HL-60 (cell line): ENCODE results near the gene AKAP5.
"Not testable (repeated sequence)": the region's sequence is repeated elsewhere in the genome, so short reads cannot be mapped to it uniquely, and the experiment has no call there.

Source experiments
- DNase-seq, 2 experiments: peaks; one replicate each; pipeline ENCODE4 v3.0.0-alpha.2; 2010 to 2020; ENCODE audit warnings: low read depth in 1 of 2, low spot score in 1 of 2
- H3K27ac ChIP-seq: fragments of 250-450 bp; sonication (Bioruptor Pico); replicated peaks from 2 replicates; pipeline ENCODE4 v1.5.1; 2020; ENCODE audit warnings: mild to moderate bottlenecking, moderate library complexity
- H3K27me3 ChIP-seq: fragments of 250-450 bp; sonication (Bioruptor Pico); 2 replicates; pipeline ENCODE4 v1.5.1; 2021; ENCODE audit warnings: mild to moderate bottlenecking, moderate library complexity; ENCODE audit not compliant: insufficient read depth, poor library complexity, severe bottlenecking
- H3K4me3 ChIP-seq: replicated peaks from 2 replicates; pipeline ENCODE4 v1.5.1; 2011; ENCODE audit warnings: mild to moderate bottlenecking, control low read depth, low read length; ENCODE audit not compliant: insufficient read depth
- GABPA ChIP-seq: IDR thresholded peaks from 2 replicates; pipeline ENCODE4 v1.6.1; 2012; ENCODE audit warnings: low read depth
- POLR2AphosphoS5 ChIP-seq: IDR thresholded peaks from 2 replicates; pipeline ENCODE4 v1.6.1; 2012; ENCODE audit warnings: low read depth
- SPI1 ChIP-seq: IDR thresholded peaks from 2 replicates; pipeline ENCODE4 v1.6.1; 2012; ENCODE audit warnings: low read depth, mild to moderate bottlenecking, borderline replicate concordance
- TF ChIP-seq, protein P1 (sequence below): IDR thresholded peaks from one replicate; pipeline ENCODE4 v1.5.1; 2011; ENCODE audit warnings: low read length, control low read depth, inconsistent platforms; ENCODE audit not compliant: insufficient read depth
- TF ChIP-seq, protein P2 (sequence below): IDR thresholded peaks from 2 replicates; pipeline ENCODE4 v1.6.1; 2012; ENCODE audit warnings: low read depth; ENCODE audit not compliant: insufficient replicate concordance

The AKAP5 gene

DNA sequence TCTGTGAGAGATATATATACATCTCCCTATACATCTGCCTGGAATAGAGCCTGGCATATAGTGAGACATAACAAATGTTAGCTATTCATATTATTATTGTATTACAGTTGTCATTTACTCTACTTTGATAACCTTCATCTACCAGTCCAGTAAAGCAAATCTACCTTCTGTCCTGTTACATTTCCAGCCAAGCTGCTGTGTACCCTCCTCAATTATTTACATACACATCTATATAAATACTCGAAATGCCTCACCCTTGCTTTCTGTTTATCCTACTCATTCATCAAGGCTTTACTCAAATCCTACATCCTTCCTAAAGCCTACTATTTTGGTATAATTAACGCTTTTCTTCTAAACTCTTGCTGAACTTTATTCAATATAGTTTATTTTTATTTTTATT is 48.0 kb downstream of the AKAP5 start:
- TF ChIP-seq POLR2AphosphoS5 (no peak), GABPA (no peak)
- TF ChIP-seq, protein P1, sequence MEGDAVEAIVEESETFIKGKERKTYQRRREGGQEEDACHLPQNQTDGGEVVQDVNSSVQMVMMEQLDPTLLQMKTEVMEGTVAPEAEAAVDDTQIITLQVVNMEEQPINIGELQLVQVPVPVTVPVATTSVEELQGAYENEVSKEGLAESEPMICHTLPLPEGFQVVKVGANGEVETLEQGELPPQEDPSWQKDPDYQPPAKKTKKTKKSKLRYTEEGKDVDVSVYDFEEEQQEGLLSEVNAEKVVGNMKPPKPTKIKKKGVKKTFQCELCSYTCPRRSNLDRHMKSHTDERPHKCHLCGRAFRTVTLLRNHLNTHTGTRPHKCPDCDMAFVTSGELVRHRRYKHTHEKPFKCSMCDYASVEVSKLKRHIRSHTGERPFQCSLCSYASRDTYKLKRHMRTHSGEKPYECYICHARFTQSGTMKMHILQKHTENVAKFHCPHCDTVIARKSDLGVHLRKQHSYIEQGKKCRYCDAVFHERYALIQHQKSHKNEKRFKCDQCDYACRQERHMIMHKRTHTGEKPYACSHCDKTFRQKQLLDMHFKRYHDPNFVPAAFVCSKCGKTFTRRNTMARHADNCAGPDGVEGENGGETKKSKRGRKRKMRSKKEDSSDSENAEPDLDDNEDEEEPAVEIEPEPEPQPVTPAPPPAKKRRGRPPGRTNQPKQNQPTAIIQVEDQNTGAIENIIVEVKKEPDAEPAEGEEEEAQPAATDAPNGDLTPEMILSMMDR = no peak
- TF ChIP-seq, protein P2, sequence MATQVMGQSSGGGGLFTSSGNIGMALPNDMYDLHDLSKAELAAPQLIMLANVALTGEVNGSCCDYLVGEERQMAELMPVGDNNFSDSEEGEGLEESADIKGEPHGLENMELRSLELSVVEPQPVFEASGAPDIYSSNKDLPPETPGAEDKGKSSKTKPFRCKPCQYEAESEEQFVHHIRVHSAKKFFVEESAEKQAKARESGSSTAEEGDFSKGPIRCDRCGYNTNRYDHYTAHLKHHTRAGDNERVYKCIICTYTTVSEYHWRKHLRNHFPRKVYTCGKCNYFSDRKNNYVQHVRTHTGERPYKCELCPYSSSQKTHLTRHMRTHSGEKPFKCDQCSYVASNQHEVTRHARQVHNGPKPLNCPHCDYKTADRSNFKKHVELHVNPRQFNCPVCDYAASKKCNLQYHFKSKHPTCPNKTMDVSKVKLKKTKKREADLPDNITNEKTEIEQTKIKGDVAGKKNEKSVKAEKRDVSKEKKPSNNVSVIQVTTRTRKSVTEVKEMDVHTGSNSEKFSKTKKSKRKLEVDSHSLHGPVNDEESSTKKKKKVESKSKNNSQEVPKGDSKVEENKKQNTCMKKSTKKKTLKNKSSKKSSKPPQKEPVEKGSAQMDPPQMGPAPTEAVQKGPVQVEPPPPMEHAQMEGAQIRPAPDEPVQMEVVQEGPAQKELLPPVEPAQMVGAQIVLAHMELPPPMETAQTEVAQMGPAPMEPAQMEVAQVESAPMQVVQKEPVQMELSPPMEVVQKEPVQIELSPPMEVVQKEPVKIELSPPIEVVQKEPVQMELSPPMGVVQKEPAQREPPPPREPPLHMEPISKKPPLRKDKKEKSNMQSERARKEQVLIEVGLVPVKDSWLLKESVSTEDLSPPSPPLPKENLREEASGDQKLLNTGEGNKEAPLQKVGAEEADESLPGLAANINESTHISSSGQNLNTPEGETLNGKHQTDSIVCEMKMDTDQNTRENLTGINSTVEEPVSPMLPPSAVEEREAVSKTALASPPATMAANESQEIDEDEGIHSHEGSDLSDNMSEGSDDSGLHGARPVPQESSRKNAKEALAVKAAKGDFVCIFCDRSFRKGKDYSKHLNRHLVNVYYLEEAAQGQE = no peak
- no peak overlapping the region for H3K27ac ChIP-seq
- DNase-seq = no peak

DNA sequence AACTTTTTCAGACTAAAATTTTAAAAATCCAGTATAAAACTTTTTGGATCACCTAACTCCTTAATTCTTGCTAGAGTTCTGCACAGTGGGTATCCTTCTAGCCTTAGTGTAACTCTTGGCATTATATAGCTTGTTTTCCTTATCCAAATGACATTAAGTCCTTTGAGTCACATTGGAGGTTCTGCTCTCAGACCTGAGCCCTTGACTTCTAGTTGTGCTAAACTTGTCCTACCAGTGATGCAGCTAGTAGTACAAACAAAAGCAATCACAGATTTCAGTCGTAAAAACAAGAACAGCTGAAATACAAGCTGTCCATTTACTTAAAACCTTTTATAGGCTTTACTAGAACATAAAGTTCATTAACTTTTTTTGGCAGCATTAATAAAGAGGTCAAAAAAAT is 49.8 kb downstream of the AKAP5 start:
- no peak overlapping the region for H3K27ac ChIP-seq
- no peak for DNase-seq
- H3K4me3 ChIP-seq = no peak overlapping the region
- no peak for TF ChIP-seq POLR2AphosphoS5
- H3K27me3 ChIP-seq = no peaks in the 10 kb centered on the region

More for the DNA sequence above, 48.0 kb downstream of the AKAP5 start:
- H3K4me3 ChIP-seq = no peak overlapping the region
- H3K27me3 ChIP-seq = no peaks in the 10 kb centered on the region

DNA sequence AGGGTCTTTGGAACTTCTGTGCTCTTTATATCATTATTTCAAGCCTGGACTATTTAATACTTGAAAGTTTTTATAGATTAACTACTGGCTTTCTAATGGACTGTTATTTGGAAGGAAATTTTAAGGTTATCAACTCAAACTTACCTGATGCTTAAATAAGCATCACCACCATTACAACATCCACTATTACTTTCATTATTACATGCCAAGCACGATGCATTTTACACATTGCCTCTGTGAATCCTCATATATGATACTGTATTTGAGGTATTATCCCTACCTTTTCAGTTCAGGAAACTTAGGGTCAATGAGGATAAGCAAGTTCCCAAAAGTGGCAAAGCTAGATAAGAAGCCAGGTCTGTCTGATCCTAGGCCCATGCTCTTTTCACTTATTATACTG is 51.7 kb downstream of the AKAP5 start:
- no peak overlapping the region for H3K4me3 ChIP-seq
- H3K27me3 ChIP-seq = no peaks in the 10 kb centered on the region
- TF ChIP-seq, protein P1 = no peak
- TF ChIP-seq SPI1 = no peak
- TF ChIP-seq GABPA = no peak
- no peak for TF ChIP-seq POLR2AphosphoS5
- TF ChIP-seq, protein P2 = no peak
- H3K27ac ChIP-seq = no peak overlapping the region
- no peak for DNase-seq

DNA sequence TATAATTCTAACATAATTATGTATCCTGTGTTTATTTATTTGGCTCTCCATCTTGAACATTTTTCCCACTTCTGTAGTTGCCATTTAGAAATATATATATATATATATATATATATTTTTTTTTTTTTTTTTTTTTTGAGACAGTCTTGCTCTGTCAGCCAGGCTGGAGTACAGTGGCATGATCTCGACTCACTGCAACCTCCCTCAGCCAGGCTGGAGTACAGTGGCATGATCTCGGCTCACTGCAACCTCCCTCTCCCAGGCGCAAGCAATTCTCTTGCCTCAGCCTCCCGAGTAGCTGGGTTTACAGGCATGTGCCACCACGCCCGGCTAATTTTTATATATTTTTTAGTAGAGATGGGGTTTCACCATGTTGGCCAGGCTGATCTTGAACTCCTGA is 52.4 kb downstream of the AKAP5 start:
- DNase-seq, H3K27me3 ChIP-seq, H3K4me3 ChIP-seq, H3K27ac ChIP-seq: not testable (repeated sequence)

DNA sequence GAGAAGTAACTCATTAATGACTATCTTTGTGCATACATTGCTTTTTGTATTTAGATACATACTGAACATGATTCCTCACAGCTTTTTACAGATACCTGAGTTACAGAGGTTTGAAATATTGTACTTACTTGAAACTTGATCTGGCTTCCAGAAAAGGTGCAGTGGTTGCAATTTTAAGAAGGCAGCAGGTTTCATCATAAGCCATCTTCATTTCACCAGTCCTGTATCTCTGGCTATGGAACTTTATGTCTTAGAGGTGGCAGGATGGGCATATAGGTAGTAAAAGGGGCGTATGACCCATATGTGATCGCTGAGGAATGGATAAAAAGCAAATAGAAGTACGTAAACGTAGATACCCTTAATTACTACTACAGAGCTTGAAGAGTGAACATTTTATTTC is 52.9 kb downstream of the AKAP5 start:
- Histone ChIP-seq H3K4me3 (no peak overlapping the region), H3K27me3 (no peaks in the 10 kb centered on the region), H3K27ac (no peak overlapping the region)
- no peak for TF ChIP-seq GABPA
- TF ChIP-seq POLR2AphosphoS5 = no peak
- TF ChIP-seq, protein P1 = no peak
- TF ChIP-seq, protein P2 = no peak
- no peak for TF ChIP-seq SPI1
- no peak for DNase-seq
